ENCODE results near the gene PTGIR.

The PTGIR gene

DNA sequence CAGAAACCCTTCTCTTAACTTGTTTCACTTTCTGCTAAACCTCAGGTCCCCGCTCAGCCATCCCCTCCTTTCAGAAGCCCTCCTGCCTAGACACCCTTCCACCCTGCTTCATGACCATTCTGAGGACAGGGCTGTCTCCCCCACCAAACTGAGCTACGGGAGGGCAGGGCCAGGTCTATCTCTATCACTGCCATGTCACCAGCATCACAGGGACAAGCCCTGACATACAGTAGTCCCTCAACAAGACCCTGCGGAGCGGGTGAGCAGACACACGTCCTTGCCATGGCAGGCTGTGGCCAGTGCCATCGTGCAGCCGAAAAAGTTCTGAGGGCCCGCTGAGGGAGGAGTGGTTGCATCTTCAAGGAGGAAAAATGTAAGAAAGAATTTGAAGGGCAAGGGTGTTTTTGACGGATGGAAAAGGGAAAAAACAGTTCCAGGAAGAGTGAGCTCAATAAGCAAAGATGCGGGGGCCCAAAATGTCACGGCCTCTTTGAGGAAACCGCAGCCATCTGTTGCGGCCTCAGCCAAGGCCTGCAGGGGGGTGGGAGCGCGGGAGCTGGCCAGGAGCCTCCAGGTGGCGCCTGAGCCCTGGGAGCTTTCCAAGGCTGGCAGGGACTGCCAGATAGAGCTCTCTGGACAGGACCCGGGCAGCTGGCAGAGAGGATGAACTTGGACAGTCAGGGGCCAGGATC lies 8.1 kb downstream of the PTGIR start:
- peak; percentile 47 for DNase-seq (ENCODE audit: low spot score)

DNA sequence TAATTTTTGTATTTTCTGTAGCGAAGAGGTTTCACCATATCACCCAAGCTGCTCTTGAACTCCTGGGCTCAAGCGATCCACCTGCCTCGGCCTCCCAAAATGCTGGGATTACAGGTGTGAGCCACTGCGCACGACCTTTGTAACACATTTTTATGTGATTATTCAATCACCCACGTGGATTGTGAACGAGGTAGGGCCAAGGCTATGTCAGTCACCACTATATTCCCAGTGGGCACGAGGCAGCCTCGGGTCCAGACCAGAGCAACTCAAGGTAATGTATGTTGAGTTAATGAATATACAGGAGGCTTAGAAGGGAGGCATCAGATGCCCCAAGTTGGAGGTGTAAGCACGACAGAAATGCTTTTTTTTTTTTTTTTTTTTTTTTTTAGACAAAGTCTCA lies 8.9 kb downstream of the PTGIR start:
- no peak for DNase-seq (ENCODE audit: low spot score)

GRCh38 chr19:46614114-46614722 lies 10.7 kb downstream of the PTGIR start:
- peak; percentile 83 for DNase-seq (ENCODE audit: low spot score)

- no peak for DNase-seq (ENCODE audit: low spot score)
Measured at GRCh38 chr19:46613525-46613924, 11.4 kb downstream of the PTGIR start.

DNA sequence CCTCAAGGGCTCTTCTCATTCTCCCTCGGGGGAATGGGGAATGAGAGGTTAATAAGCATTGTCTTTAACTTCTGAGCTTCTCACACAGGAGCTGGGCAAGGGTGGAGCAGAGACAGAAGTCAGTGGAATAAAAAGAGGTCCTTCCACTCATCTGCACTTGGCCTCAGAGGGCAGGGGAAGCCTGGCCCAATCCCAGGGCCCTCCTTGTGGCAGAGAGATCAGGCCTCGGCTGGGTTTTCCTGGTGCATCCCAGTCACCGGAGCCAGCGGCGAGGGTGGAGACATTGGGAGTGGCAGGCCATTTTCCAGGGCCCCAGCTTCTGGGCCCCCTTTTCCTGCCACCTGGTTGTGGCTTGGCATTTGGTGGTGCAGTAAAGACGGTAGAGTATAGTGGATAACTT lies 13.1 kb downstream of the PTGIR start:
- no peak for DNase-seq (ENCODE audit: low spot score)

GRCh38 chr19:46610851-46611770 lies 13.8 kb downstream of the PTGIR start:
- peak; percentile 40 for DNase-seq (ENCODE audit: low spot score)

GRCh38 chr19:46610413-46610775 lies 14.5 kb downstream of the PTGIR start:
- no peak for DNase-seq (ENCODE audit: low spot score)

GRCh38 chr19:46609511-46610412 lies 15.1 kb downstream of the PTGIR start:
- no peak for DNase-seq (ENCODE audit: low spot score)

DNA sequence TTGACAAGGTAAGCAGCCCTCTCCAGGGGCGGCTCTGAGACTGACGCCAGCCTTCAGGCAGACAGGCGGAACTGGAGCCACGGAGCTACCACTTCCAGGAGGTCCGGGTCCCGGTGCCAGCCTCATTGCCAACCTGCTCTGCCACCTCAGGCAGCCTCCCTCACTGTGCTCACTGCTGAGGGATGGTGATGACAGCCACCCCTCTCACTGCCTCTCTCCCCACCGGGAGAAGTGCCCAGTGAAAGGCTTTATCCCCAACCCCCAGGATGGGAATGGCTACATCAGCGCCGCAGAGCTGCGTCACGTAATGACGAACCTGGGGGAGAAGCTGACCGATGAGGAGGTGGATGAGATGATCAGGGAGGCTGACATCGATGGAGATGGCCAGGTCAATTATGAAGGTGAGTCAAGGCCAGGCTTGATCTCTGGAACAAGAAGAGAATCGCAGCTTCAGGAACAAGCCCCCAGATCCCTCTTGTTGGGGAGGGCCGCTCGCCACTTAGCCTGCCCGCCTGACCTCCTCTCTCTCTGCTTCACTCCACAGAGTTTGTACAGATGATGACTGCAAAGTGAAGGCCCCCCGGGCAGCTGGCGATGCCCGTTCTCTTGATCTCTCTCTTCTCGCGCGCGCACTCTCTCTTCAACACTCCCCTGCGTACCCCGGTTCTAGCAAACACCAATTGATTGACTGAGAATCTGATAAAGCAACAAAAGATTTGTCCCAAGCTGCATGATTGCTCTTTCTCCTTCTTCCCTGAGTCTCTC lies 16.1 kb downstream of the PTGIR start:
- no peak for DNase-seq (ENCODE audit: low spot score)

GRCh38 chr19:46608178-46608577 lies 16.7 kb downstream of the PTGIR start:
- no peak for DNase-seq (ENCODE audit: low spot score)

GRCh38 chr19:46607448-46607841 lies 17.4 kb downstream of the PTGIR start:
- no peak for DNase-seq (ENCODE audit: low spot score)

DNA sequence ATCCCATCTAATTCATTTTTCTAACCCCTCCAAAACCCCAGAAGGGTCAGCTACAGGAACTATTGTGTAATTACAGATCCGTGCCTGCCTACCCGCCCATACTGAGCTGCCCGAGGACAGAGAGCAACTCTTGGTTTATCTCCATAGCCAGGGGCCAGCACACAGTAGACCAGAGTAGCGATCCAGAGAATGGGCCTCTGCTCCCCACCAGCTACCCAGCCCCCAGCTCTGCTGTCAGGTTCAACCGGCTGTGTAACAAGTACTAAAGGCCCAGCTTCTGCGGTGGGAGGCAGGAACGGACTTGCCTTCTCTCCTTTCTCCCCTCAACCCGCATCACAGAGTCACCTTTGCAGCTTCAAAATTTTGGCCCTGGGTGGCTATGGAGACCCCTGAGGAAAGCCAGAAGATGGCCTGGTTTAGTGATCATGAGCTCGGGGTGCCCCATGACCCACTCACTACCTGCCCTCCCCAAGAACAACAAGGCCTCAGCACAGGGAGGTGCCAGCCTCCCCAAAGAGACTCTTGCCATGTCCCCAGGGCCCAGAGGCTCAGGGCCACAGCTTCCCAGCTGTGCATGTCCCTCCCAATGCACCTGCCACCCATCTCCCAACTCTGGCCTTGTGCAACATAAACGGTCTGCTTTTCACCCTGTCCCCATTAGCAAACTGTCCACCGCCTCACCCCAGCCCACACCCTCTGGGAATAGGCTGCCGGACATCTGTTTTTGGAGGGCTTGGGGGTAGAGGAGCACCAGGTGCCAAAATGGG lies 18.0 kb downstream of the PTGIR start:
- DNase-seq (ENCODE audit: low spot score): no peak

- DNase-seq (ENCODE audit: low spot score): no peak
Measured at GRCh38 chr19:46606019-46606418, 18.9 kb downstream of the PTGIR start.

- no peak for DNase-seq (ENCODE audit: low spot score)
Measured at GRCh38 chr19:46605356-46605821, 19.5 kb downstream of the PTGIR start.

DNA sequence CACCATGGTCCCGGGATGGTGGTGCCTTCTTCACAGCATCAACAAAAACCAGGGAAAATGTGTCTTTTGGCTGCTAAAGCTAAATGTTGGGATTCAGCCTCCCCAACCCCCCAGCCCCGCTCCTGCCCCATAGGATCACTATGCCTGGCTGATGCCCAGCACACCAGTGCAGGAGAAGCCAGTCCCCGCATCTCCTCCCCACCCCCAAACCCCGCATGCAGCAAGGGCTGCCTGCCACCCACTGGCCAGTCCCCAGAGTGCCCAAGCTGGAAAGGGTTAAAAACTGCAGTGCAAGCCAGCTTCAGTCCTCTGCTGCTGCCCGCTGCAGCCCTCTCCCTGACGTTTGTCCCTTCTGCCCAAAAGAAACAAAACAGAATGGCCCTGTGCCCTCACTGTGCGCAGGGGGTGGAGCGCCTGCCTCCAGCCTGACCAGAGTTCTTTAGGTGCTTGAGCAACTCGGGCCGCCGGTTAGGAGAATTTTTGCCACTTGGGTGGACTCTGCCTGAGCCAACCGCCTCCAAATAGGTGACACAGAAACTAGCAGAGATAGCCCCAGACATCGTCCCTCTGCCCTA lies 20.0 kb downstream of the PTGIR start:
- no peak for DNase-seq (ENCODE audit: low spot score)

GRCh38 chr19:46603752-46604231 lies 21.1 kb downstream of the PTGIR start:
- DNase-seq (ENCODE audit: low spot score): no peak

GRCh38 chr19:46603195-46603637 lies 21.7 kb downstream of the PTGIR start:
- DNase-seq (ENCODE audit: low spot score): no peak

GRCh38 chr19:46602392-46603194 lies 22.3 kb downstream of the PTGIR start:
- no peak for DNase-seq (ENCODE audit: low spot score)
